SU-DHL-6 (cell line): Measurements from ENCODE around the gene CNPPD1.

Source experiments
- EZH2phosphoT487 ChIP-seq: fragments of 200-600 bp; sonication (generic), shearing (Covaris generic); conservative IDR thresholded peaks from 2 replicates; pipeline ENCODE4 v1.6.1; 2018; ENCODE audit warnings: mild to moderate bottlenecking, antibody characterized with exemption, low read length, moderate library complexity, mixed read lengths
- TF ChIP-seq, protein P1 (sequence below): fragments of 200-600 bp; sonication (generic); IDR thresholded peaks from one replicate; pipeline ENCODE4 v1.5.1; 2017; ENCODE audit warnings: antibody characterized with exemption, mild to moderate bottlenecking, low read length, moderate library complexity; ENCODE audit not compliant: insufficient read depth, poor library complexity, severe bottlenecking

- TF ChIP-seq, protein P1, sequence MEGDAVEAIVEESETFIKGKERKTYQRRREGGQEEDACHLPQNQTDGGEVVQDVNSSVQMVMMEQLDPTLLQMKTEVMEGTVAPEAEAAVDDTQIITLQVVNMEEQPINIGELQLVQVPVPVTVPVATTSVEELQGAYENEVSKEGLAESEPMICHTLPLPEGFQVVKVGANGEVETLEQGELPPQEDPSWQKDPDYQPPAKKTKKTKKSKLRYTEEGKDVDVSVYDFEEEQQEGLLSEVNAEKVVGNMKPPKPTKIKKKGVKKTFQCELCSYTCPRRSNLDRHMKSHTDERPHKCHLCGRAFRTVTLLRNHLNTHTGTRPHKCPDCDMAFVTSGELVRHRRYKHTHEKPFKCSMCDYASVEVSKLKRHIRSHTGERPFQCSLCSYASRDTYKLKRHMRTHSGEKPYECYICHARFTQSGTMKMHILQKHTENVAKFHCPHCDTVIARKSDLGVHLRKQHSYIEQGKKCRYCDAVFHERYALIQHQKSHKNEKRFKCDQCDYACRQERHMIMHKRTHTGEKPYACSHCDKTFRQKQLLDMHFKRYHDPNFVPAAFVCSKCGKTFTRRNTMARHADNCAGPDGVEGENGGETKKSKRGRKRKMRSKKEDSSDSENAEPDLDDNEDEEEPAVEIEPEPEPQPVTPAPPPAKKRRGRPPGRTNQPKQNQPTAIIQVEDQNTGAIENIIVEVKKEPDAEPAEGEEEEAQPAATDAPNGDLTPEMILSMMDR: no peak
- TF ChIP-seq EZH2phosphoT487: no peak
Observed at GRCh38 chr2:219182331-219183150, 5.8 kb upstream of the CNPPD1 start.
